CD8-positive, alpha-beta memory T cell (primary cell): Measurements from ENCODE around the gene HHAT. TPM values are rescaled to one million over a fixed set of nuclear protein-coding genes. Genes with fewer than 3 reads are reported as not detected.

Experiments used
- CTCF ChIA-PET: fragments of 350-600 bp; sonication (Branson Sonifier 250); formaldehyde crosslinking; loops from one replicate; lab custom pipeline; 2021; ENCODE audit warnings: antibody characterized with exemption; lab: Charles Lee
- POLR2A ChIA-PET: fragments of 350-600 bp; sonication (Branson Sonifier 250); formaldehyde crosslinking; loops from one replicate; lab custom pipeline; 2021; ENCODE audit warnings: antibody characterized with exemption; lab: Charles Lee
- DNase-seq, 5 donors: peaks; one replicate each; pipeline versions ENCODE4 v3.0.0 to v3.0.0-alpha.2; 2020 to 2022; ENCODE audit warnings: mixed read lengths in 1 of 5
- H3K27ac ChIP-seq: one replicate; pipeline ENCODE4 v1.7.0; 2013; ENCODE audit warnings: low read depth, mild to moderate bottlenecking, low read length, moderate library complexity
- H3K27me3 ChIP-seq: 2 replicates; pipeline ENCODE4 v1.7.0; 2013; ENCODE audit warnings: low read length, mild to moderate bottlenecking; ENCODE audit not compliant: insufficient read depth, poor library complexity, severe bottlenecking
- H3K36me3 ChIP-seq: 2 replicates; pipeline ENCODE4 v1.7.0; 2013; ENCODE audit warnings: mild to moderate bottlenecking, low read length, moderate library complexity; ENCODE audit not compliant: insufficient read depth
- H3K4me1 ChIP-seq: 2 replicates; pipeline ENCODE4 v1.7.0; 2013; ENCODE audit warnings: mild to moderate bottlenecking, low read length, moderate library complexity; ENCODE audit not compliant: insufficient read depth
- H3K4me3 ChIP-seq: 2 replicates; pipeline ENCODE4 v1.7.0; 2013; ENCODE audit warnings: mild to moderate bottlenecking, low read length
- H3K9me3 ChIP-seq: 2 replicates; pipeline ENCODE4 v1.7.0; 2013; ENCODE audit warnings: mild to moderate bottlenecking, low read length
- H3K27ac Mint-ChIP-seq, 8 donors: one replicate each; pipeline ENCODE4 v1.8.0; 2020 to 2021; ENCODE audit warnings: mixed read lengths in 8 of 8, mild to moderate bottlenecking in 6 of 8, inconsistent platforms in 3 of 8, moderate library complexity in 3 of 8
- H3K27me3 Mint-ChIP-seq, 2 donors: one replicate each; pipeline ENCODE4 v1.8.0; 2020 to 2021; ENCODE audit warnings: mixed read lengths in 2 of 2, mild to moderate bottlenecking in 1 of 2, moderate library complexity in 1 of 2
- H3K36me3 Mint-ChIP-seq, 3 donors: one replicate each; pipeline ENCODE4 v1.8.0; 2020 to 2021; ENCODE audit warnings: mixed read lengths in 3 of 3, inconsistent platforms in 1 of 3, mild to moderate bottlenecking in 1 of 3
- H3K4me1 Mint-ChIP-seq, 3 donors: one replicate each; pipeline ENCODE4 v1.8.0; 2020 to 2021; ENCODE audit warnings: mixed read lengths in 3 of 3, inconsistent platforms in 1 of 3, mild to moderate bottlenecking in 1 of 3
- H3K4me3 Mint-ChIP-seq, 7 donors: one replicate each; pipeline ENCODE4 v1.8.0; 2020 to 2021; ENCODE audit warnings: mixed read lengths in 7 of 7, mild to moderate bottlenecking in 6 of 7, moderate library complexity in 4 of 7, inconsistent platforms in 2 of 7
- H3K9me3 Mint-ChIP-seq, 5 donors: one replicate each; pipeline ENCODE4 v1.8.0; 2020 to 2022; ENCODE audit warnings: mixed read lengths in 5 of 5, mild to moderate bottlenecking in 3 of 5, moderate library complexity in 2 of 5, inconsistent platforms in 1 of 5
- polyA plus RNA-seq: library from polyadenylated mRNA; unstranded; fragments of 300-500 nt; fragmentation: Illumina TruSeq; gene quantifications from one replicate; pipeline ENCODE4 v1.2.3, GENCODE V29; 2021
- total RNA-seq, 2 experiments: library from RNA; stranded (reverse); gene quantifications; one replicate each; pipeline ENCODE4 v1.2.3, GENCODE V29; 2021

Gene HHAT
- total and polyA plus RNA-seq, 3 experiments from 2014 or later = 1.4 to 4.6 (median 2.1) TPM

DNA sequence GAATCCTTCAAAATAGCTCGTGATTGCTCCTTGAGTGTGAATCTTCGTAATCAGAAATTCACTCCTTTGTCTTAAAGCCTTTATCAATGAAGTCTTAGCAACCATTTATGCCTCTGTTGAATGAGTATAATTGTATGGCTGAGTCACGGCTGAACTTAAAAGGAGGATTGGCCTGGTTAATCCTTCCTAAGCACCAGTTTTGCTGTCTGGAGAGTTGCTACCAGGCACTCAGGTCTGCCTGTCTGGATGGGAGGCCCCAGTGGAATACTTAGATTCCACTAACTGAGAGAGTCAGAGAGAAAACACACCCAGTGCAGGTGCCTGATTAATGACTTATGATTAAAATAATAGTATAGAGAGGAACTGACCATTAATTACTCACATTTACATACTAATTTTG is 7.6 kb upstream of the HHAT start:
- H3K36me3 ChIP-seq = peaks cover 3% of the 10 kb centered on the region
- no peak overlapping the region for H3K27ac ChIP-seq
- no peaks in the 10 kb centered on the region for H3K9me3 ChIP-seq
- no peak overlapping the region for H3K4me3 ChIP-seq
- Mint-ChIP-seq H3K27me3 (peaks cover 5 to 12% of the 10 kb centered on the region in 2 donors), H3K9me3 (peaks cover 0 to 4% (median 0%) of the 10 kb centered on the region in 5 donors), H3K4me3 (no peak overlapping the region), H3K4me1 (peaks cover 0 to 2% (median 0%) of the 10 kb centered on the region in 3 donors), H3K27ac (no peak overlapping the region), H3K36me3 (peaks cover 0 to 13% (median 0%) of the 10 kb centered on the region in 3 donors)
- CTCF ChIA-PET = no interaction called here
- no peak for DNase-seq
- POLR2A ChIA-PET = no interaction called here
- no peaks in the 10 kb centered on the region for H3K27me3 ChIP-seq
- H3K4me1 ChIP-seq = no peaks in the 10 kb centered on the region

DNA sequence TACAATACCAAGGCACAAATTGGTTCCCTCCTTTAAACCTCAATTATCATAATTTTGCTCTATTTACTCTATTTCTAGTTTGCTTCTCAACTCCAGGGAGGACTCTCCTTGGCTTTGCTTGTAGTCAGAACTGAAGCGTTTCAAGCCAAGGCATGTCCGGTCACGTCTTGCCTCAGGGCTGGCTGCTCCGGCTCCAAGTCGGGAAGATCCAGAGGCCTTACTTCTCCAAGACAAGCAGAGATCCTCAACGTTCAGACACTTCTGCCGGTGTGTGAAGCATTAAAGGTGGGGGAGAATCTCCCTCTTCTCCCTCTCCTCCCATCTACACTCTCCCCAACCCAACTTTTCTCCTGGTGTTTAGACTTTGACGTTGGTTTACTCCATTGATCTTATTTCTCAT is 7.2 kb upstream of the HHAT start:
- H3K4me3 Mint-ChIP-seq = no peak overlapping the region
- no peak overlapping the region for H3K27ac Mint-ChIP-seq
- H3K9me3 ChIP-seq = no peaks in the 10 kb centered on the region
- ChIA-PET POLR2A (no interaction called here), CTCF (no interaction called here)
- H3K9me3 Mint-ChIP-seq = peaks cover 0 to 4% (median 0%) of the 10 kb centered on the region in 5 donors
- H3K4me1 ChIP-seq = no peaks in the 10 kb centered on the region
- H3K27me3 Mint-ChIP-seq = peaks cover 5 to 12% of the 10 kb centered on the region in 2 donors
- peaks cover 0 to 13% (median 0%) of the 10 kb centered on the region in 3 donors for H3K36me3 Mint-ChIP-seq
- no peak overlapping the region for H3K4me3 ChIP-seq
- H3K36me3 ChIP-seq = peaks cover 3% of the 10 kb centered on the region
- no peak overlapping the region for H3K27ac ChIP-seq
- no peaks in the 10 kb centered on the region for H3K27me3 ChIP-seq
- DNase-seq = no peak
- peaks cover 0 to 2% (median 0%) of the 10 kb centered on the region in 3 donors for H3K4me1 Mint-ChIP-seq

- H3K9me3 Mint-ChIP-seq = peaks cover 0 to 4% (median 0%) of the 10 kb centered on the region in 5 donors
- no peaks in the 10 kb centered on the region for H3K9me3 ChIP-seq
- H3K4me1 ChIP-seq = peaks cover 11% of the 10 kb centered on the region
- H3K27me3 Mint-ChIP-seq = peaks cover 5 to 12% of the 10 kb centered on the region in 2 donors
- no peak for DNase-seq
- no peak overlapping the region for H3K4me3 ChIP-seq
- H3K36me3 Mint-ChIP-seq = peaks cover 0 to 13% (median 1%) of the 10 kb centered on the region in 3 donors
- ChIA-PET CTCF (no interaction called here), POLR2A (no interaction called here)
- no peak overlapping the region for H3K4me3 Mint-ChIP-seq
- peaks cover 3% of the 10 kb centered on the region for H3K36me3 ChIP-seq
- H3K4me1 Mint-ChIP-seq = peaks cover 10% of the 10 kb centered on the region in 3 donors
- H3K27ac ChIP-seq = no peak overlapping the region
- no peaks in the 10 kb centered on the region for H3K27me3 ChIP-seq
- H3K27ac Mint-ChIP-seq = no peak overlapping the region
Measured at GRCh38 chr1:210323957-210324356, 4.7 kb upstream of the HHAT start.

GRCh38 chr1:210325026-210325670 is 3.6 kb upstream of the HHAT start:
- peaks cover 19 to 22% (median 22%) of the 10 kb centered on the region in 3 donors for H3K4me1 Mint-ChIP-seq
- Histone ChIP-seq H3K27ac (no peak overlapping the region), H3K9me3 (no peaks in the 10 kb centered on the region), H3K27me3 (no peaks in the 10 kb centered on the region), H3K4me3 (no peak overlapping the region), H3K4me1 (peaks cover 15% of the 10 kb centered on the region), H3K36me3 (peaks cover 3% of the 10 kb centered on the region)
- POLR2A ChIA-PET = no interaction called here
- H3K27ac Mint-ChIP-seq = no peak overlapping the region
- CTCF ChIA-PET = interaction anchor here (1.4 kb wide), 1 partner anchor 13 kb away, joined by 3 read pairs; no protein-coding TSS in a partner anchor
- peaks cover 0 to 4% (median 0%) of the 10 kb centered on the region in 5 donors for H3K9me3 Mint-ChIP-seq
- H3K4me3 Mint-ChIP-seq = no peak overlapping the region
- peaks cover 0 to 13% (median 5%) of the 10 kb centered on the region in 3 donors for H3K36me3 Mint-ChIP-seq
- peaks cover 5 to 12% of the 10 kb centered on the region in 2 donors for H3K27me3 Mint-ChIP-seq
- DNase-seq = no peak

GRCh38 chr1:210328032-210328745 is 513 bp upstream of the HHAT start:
- Mint-ChIP-seq H3K27me3 (peaks cover under 1 to 4% of the 10 kb centered on the region in 2 donors), H3K4me3 (peak overlapping the region; percentile 86 to 98 (median 97)), H3K9me3 (peaks cover 0 to 4% (median 0%) of the 10 kb centered on the region in 5 donors), H3K4me1 (peaks cover 39 to 51% (median 43%) of the 10 kb centered on the region in 3 donors), H3K27ac (peak overlapping the region; percentile 88 to 93 (median 91)), H3K36me3 (peaks cover 0 to 13% (median 5%) of the 10 kb centered on the region in 3 donors)
- Histone ChIP-seq H3K36me3 (peaks cover 1% of the 10 kb centered on the region), H3K9me3 (no peaks in the 10 kb centered on the region), H3K4me3 (peak overlapping the region; percentile 81), H3K27me3 (no peaks in the 10 kb centered on the region), H3K4me1 (peaks cover 31% of the 10 kb centered on the region), H3K27ac (peak overlapping the region; percentile 79)
- ChIA-PET CTCF (interaction anchor here (1.7 to 4.0 kb wide), 2 partner anchors 14 to 46 kb away, joined by 3 to 17 read pairs; no protein-coding TSS in a partner anchor), POLR2A (interaction anchor here (1.1 kb wide), 1 partner anchor 13 kb away, joined by 3 read pairs; no protein-coding TSS in a partner anchor)
- no peak for DNase-seq

- POLR2A ChIA-PET = no interaction called here
- H3K36me3 ChIP-seq = no peaks in the 10 kb centered on the region
- DNase-seq = no peak
- Mint-ChIP-seq H3K4me1 (peaks cover 40 to 58% (median 44%) of the 10 kb centered on the region in 3 donors), H3K27me3 (peaks cover 0 to 4% of the 10 kb centered on the region in 2 donors), H3K36me3 (peaks cover 0 to 5% (median 2%) of the 10 kb centered on the region in 3 donors), H3K9me3 (peaks cover 0 to 4% (median 0%) of the 10 kb centered on the region in 5 donors), H3K27ac (peak overlapping the region; percentile 41 to 95 (median 78)), H3K4me3 (peak overlapping the region; percentile 3 to 98 (median 97))
- H3K4me3 ChIP-seq = no peak overlapping the region
- CTCF ChIA-PET = interaction anchor here (4.0 kb wide), 1 partner anchor 11 kb away, joined by 17 read pairs; no protein-coding TSS in a partner anchor
- H3K9me3 ChIP-seq = no peaks in the 10 kb centered on the region
- no peak overlapping the region for H3K27ac ChIP-seq
- H3K27me3 ChIP-seq = no peaks in the 10 kb centered on the region
- H3K4me1 ChIP-seq = peaks cover 33% of the 10 kb centered on the region
Measured at GRCh38 chr1:210330279-210330866, 1.7 kb downstream of the HHAT start.

GRCh38 chr1:210332233-210332632 is 3.5 kb downstream of the HHAT start:
- H3K27me3 Mint-ChIP-seq = peaks cover 0 to 2% of the 10 kb centered on the region in 2 donors
- DNase-seq = peak in 4 of 5 donors; percentile 17 to 72 (median 42)
- POLR2A ChIA-PET = interaction anchor here (0.7 to 1.1 kb wide), 3 partner anchors 9 to 176 kb away, joined by 3 to 4 read pairs (median 4); no protein-coding TSS in a partner anchor
- peak overlapping the region; percentile 52 to 96 (median 90) for H3K27ac Mint-ChIP-seq
- no peak overlapping the region for H3K4me3 ChIP-seq
- H3K36me3 Mint-ChIP-seq = peaks cover 0 to 5% (median 0%) of the 10 kb centered on the region in 3 donors
- peaks cover 40 to 58% (median 44%) of the 10 kb centered on the region in 3 donors for H3K4me1 Mint-ChIP-seq
- peak overlapping the region in 5 of 7 donors; percentile 55 to 76 (median 67) for H3K4me3 Mint-ChIP-seq
- H3K4me1 ChIP-seq = peaks cover 33% of the 10 kb centered on the region
- CTCF ChIA-PET = interaction anchor here (1.2 to 2.2 kb wide), 5 partner anchors 10 to 68 kb away, joined by 4 to 7 read pairs (median 7); no protein-coding TSS in a partner anchor
- H3K9me3 ChIP-seq = no peaks in the 10 kb centered on the region
- H3K27me3 ChIP-seq = no peaks in the 10 kb centered on the region
- no peaks in the 10 kb centered on the region for H3K36me3 ChIP-seq
- no peaks in the 10 kb centered on the region for H3K9me3 Mint-ChIP-seq
- H3K27ac ChIP-seq = peak overlapping the region; percentile 76
